Mucosa of descending colon (tissue), 3 donors: ENCODE measurements around the gene ITGB7. TPM values are rescaled to one million over a fixed set of nuclear protein-coding genes. Genes with fewer than 3 reads are reported as not detected.

Experiments
- ATAC-seq: fragments of 200-7000 bp; cut with Tn5 transposase; one replicate; pipeline ENCODE4 v1.9.1; 2020; ENCODE audit warnings: mild to moderate bottlenecking, moderate library complexity
- DNase-seq, 3 donors: peaks; one replicate each; pipeline ENCODE4 v3.0.0-alpha.2; 2020
- H3K36me3 ChIP-seq: fragments of 200-600 bp; one replicate; pipeline ENCODE4 v1.8.0; 2021; ENCODE audit warnings: low read depth, mild to moderate bottlenecking
- H3K4me1 ChIP-seq: fragments of 200-600 bp; one replicate; pipeline ENCODE4 v1.8.0; 2021; ENCODE audit warnings: low read depth, mild to moderate bottlenecking
- H3K4me3 ChIP-seq: fragments of 200-600 bp; one replicate; pipeline ENCODE4 v1.8.0; 2021; ENCODE audit warnings: mild to moderate bottlenecking
- H3K9me3 ChIP-seq: fragments of 200-600 bp; one replicate; pipeline ENCODE4 v1.8.0; 2021; ENCODE audit warnings: mild to moderate bottlenecking
- intact Hi-C, 2 donors: fragments of 100-400 bp; cut with DNase I in 1 of 2; cut with micrococcal nuclease in 1 of 2; formaldehyde crosslinking; loops; one replicate each; pipeline versions ENCODE4 v1.11.0 to v1.11.1; 2022; cut with DNase I, micrococcal nuclease
- total RNA-seq, 3 donors: library from RNA; stranded (reverse); fragmentation: NEBNext Ultra II Directional in 2 of 3; extraction: Animal tissue kit (Norgen Biotek cat#: 25700) in 2 of 3; gene quantifications; one replicate each; pipeline versions ENCODE4 v1.2.1 to v1.2.4, GENCODE V29; 2021 to 2023
- TF ChIP-seq, protein P1 (sequence below): fragments of 200-600 bp; IDR thresholded peaks from one replicate; pipeline ENCODE4 v1.8.0; 2022; ENCODE audit warnings: antibody characterized with exemption, mild to moderate bottlenecking
- donor health status: DM: no; HTN: no; CAD: no; lungs with moderate emphysema.
- donor health status: DM: no; HTN: no; CAD: no.
- donor health status: DM: no; HTN: yes; CAD: no.

Gene ITGB7
- total RNA-seq, 3 donors from 2014 or later, result 6.2 to 13.8 (median 7.3) TPM

DNA sequence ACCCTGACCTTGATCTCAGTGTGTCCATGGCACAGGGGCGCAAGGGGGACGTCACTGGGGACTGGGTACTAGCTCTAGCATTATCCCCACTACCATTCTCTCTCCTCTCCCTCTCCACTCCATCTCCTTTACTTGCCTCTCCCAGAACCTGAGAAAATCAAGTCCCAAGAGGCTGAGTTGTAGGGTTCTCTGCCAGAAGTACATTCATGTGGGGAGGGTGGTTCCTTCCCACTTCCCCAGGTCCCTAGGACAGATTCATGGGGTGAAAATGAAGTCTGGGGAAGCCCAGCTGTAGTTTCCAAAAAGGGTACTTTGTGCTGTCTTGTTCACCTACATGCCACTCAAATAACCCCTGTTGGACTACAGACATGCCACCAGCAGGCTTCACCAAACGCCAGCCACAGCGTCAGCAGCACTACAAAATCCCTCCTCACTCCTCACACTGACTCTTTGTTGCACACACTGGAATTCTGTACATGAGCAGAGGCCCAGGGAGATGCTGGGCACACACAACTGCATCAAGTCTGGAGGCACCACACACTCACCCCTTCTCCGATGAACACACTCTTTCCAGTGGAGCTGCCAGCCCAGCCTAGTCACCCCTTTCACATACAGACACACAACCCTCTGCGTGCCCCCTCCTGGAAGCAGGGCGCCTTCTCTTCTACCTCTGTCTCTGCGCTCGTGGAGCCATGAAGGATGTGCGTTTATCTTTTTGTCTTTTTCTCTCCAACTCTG lies 18.0 kb upstream of the ITGB7 start:
- H3K36me3 ChIP-seq, result no peaks in the 10 kb centered on the region
- TF ChIP-seq, protein P1, sequence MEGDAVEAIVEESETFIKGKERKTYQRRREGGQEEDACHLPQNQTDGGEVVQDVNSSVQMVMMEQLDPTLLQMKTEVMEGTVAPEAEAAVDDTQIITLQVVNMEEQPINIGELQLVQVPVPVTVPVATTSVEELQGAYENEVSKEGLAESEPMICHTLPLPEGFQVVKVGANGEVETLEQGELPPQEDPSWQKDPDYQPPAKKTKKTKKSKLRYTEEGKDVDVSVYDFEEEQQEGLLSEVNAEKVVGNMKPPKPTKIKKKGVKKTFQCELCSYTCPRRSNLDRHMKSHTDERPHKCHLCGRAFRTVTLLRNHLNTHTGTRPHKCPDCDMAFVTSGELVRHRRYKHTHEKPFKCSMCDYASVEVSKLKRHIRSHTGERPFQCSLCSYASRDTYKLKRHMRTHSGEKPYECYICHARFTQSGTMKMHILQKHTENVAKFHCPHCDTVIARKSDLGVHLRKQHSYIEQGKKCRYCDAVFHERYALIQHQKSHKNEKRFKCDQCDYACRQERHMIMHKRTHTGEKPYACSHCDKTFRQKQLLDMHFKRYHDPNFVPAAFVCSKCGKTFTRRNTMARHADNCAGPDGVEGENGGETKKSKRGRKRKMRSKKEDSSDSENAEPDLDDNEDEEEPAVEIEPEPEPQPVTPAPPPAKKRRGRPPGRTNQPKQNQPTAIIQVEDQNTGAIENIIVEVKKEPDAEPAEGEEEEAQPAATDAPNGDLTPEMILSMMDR, result no peak
- intact Hi-C loops, result no loop called here
- peaks cover 35% of the 10 kb centered on the region for H3K4me1 ChIP-seq
- no peak for DNase-seq
- no peaks in the 10 kb centered on the region for H3K9me3 ChIP-seq
- no peak overlapping the region for H3K4me3 ChIP-seq
- ATAC-seq, result no peak

DNA sequence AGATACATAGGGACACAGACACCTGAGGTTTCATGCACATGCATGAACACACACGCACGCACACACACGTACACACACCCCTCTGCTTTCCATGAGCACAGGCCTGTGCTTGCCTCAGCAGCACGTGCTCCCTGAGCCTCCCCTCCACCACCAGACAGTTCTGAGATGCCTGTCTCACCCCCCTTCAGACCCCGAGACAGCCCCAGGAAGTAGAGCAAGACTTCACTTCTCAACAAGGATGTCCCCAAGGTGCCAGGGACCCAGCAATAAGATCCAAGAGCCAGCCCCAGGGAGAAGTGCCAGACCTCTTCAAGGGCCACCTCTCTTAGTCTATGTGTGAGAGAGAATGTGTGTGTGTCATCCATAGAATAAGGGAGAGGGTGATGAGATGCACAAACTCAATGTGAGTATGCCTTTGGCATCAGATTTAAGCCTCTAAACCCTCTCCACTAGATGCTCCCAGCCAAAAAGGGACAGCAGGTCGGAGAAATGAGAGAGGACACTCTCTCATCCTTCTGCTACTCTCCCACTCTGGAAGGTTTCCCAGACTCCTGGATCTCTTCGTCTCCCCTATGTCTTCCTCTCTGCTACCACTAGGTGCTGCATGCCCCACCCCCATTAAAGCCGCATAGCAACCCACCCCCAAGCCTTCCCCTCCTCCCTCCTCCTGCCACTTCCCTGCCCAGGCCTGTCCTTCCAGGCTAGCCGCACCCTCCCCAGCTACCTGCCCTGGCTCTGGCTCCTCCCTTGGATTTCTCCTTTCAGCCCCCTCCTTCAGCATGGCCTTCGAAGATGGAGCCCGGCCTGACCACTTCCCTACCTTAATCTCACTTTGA lies 17.2 kb upstream of the ITGB7 start:
- H3K36me3 ChIP-seq, result no peaks in the 10 kb centered on the region
- TF ChIP-seq, protein P1, result no peak
- DNase-seq (peak in 2 of 3 donors; percentile 54 to 63), ATAC-seq (no peak)
- intact Hi-C loops, result no loop called here
- peaks cover 36% of the 10 kb centered on the region for H3K4me1 ChIP-seq
- H3K9me3 ChIP-seq, result no peaks in the 10 kb centered on the region
- no peak overlapping the region for H3K4me3 ChIP-seq

GRCh38 chr12:53223389-53224060 lies 16.5 kb upstream of the ITGB7 start:
- Histone ChIP-seq H3K9me3 (no peaks in the 10 kb centered on the region), H3K4me1 (peaks cover 44% of the 10 kb centered on the region), H3K36me3 (no peaks in the 10 kb centered on the region), H3K4me3 (no peak overlapping the region)
- ATAC-seq (no peak), DNase-seq (peak in 2 of 3 donors; percentile 26 to 39)
- intact Hi-C loops, result no loop called here
- TF ChIP-seq, protein P1, result no peak

DNA sequence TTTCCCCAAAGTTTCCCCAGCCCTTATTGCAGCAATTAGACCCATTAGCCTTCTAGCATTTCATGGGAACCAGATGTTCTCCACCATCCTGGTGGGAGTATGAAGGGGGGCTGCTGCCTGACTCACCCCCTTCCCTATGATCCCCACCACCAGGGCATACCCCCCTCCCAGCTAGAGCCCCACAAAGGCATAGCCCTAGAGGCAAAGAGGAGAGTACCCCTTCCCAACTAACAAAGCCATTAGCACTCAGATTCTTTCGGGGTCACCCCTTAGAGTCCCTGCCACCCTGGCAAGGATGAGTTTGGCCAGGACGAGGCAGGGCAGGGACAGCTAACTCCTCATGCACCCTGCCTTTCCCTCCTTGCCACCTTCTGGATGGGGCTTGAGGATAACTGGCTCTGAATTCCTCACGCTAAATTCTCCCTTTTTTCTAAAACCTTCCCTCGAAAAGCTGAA lies 15.8 kb upstream of the ITGB7 start:
- H3K36me3 ChIP-seq, result no peaks in the 10 kb centered on the region
- TF ChIP-seq, protein P1, result no peak
- peaks cover 50% of the 10 kb centered on the region for H3K4me1 ChIP-seq
- no peaks in the 10 kb centered on the region for H3K9me3 ChIP-seq
- peak in 1 of 3 donors; percentile 28 for DNase-seq
- no peak for ATAC-seq
- no peak overlapping the region for H3K4me3 ChIP-seq
- intact Hi-C loops, result no loop called here

GRCh38 chr12:53222170-53222721 lies 15.2 kb upstream of the ITGB7 start:
- intact Hi-C loops, result no loop called here
- TF ChIP-seq, protein P1, result no peak
- no peaks in the 10 kb centered on the region for H3K9me3 ChIP-seq
- no peak overlapping the region for H3K4me3 ChIP-seq
- peak in 1 of 3 donors; percentile 32 for DNase-seq
- ATAC-seq, result no peak
- H3K4me1 ChIP-seq, result peaks cover 56% of the 10 kb centered on the region
- H3K36me3 ChIP-seq, result no peaks in the 10 kb centered on the region
